M059J (cell line): Measurements from ENCODE around the gene PPP1R14C. TPM values are rescaled to one million over a fixed set of nuclear protein-coding genes. Genes with fewer than 3 reads are reported as not detected.
A peak's percentile ranks its signal among the peaks of the same experiment; 100 is the strongest.

Source experiments
- DNase-seq: peaks from one replicate; pipeline ENCODE4 v3.0.0-alpha.2; 2012; ENCODE audit warnings: low read depth
- total RNA-seq: library from RNA; depleted of rRNA; stranded (reverse); fragments of >200 nt; shearing (Covaris generic); gene quantifications from 2 replicates; pipeline ENCODE4 v1.2.3, GENCODE V29; 2014; rRNA removed

Gene PPP1R14C
- total RNA-seq, 1 experiment from 2014 or later = not detected

GRCh38 chr6:150296890-150297289 lies 154.0 kb downstream of the PPP1R14C start:
- no peak for DNase-seq

DNA sequence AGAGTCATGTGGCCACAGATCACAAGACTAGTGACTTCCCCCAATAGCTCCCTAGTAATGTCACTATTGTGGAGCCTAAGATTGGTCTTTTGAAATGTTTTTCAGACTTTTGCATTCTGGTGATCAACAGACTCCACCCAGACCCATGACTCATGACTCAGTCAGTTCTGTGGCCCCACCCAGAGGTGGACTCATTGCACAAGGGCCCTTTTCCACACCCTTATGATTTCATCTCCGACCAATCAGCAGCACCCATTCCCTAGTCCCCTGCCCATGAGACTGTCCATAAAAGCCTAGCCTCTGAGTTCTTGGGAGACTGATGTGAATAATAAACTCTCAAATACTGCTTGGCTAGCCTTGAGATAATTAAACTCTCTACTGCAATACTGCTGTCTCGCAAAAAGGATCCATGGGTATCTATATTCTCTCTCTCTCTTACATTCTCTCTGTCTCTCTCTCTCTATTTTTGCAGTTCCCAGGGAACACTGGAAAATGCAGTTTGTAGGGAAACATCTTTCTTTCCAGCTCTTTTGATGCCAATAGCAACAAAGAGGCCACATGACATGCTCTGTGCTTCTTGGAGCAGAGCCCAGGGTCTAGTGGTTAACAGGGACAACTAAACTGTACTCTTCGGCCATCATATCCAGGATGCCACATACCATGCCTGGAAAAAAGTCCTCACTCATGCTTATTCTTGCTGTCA lies 154.6 kb downstream of the PPP1R14C start:
- peak; percentile 22 for DNase-seq

DNA sequence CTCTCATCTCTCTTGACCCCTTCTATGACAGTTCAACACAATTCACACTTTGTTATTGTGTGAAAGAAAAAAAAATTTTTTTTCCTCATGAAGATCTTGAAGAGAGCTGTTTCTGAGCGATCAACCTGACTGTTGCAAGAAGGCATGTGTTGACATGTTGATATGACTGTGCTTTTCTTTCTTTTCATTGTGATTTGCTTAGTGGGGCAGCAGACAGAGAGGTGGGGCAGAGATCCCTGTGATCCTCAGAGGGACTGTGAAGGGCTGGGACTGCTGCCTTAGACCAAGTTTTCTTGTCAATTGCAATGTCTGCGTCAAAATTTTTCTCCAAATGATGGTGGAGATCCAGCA lies 155.2 kb downstream of the PPP1R14C start:
- DNase-seq = no peak

GRCh38 chr6:150298676-150299075 lies 155.8 kb downstream of the PPP1R14C start:
- DNase-seq = no peak

Other genes starting within 250 kb of the PPP1R14C start
- 1.5 and 2.7 TPM in 2 replicates for gene RAET1E, start 244.9 kb upstream of the PPP1R14C start, total RNA-seq
- 19.7 and 20.6 TPM in 2 replicates for gene RAET1G, start 219.9 kb upstream of the PPP1R14C start, total RNA-seq
- gene ULBP2, start 201.0 kb upstream of the PPP1R14C start, total RNA-seq = 75.7 and 88.8 TPM in 2 replicates
- gene ULBP1, start 179.1 kb upstream of the PPP1R14C start, total RNA-seq = 0.76 and 1.1 TPM in 2 replicates
- 0.42 TPM in 1 of 2 replicates, not detected in the other for gene RAET1L, start 117.5 kb upstream of the PPP1R14C start, total RNA-seq
- gene ULBP3, start 73.9 kb upstream of the PPP1R14C start, total RNA-seq = 3.3 and 10.5 TPM in 2 replicates
- not detected in 2 replicates for gene IYD, start 226.0 kb downstream of the PPP1R14C start, total RNA-seq